ENCODE data around the gene EXOSC7.
"Not testable (repeated sequence)": the region's sequence is repeated elsewhere in the genome, so short reads cannot be mapped to it uniquely, and the experiment has no call there.

The EXOSC7 gene

GRCh38 chr3:44962621-44963393 is 13.2 kb upstream of the EXOSC7 start:
- DNase-seq, result no peak

DNA sequence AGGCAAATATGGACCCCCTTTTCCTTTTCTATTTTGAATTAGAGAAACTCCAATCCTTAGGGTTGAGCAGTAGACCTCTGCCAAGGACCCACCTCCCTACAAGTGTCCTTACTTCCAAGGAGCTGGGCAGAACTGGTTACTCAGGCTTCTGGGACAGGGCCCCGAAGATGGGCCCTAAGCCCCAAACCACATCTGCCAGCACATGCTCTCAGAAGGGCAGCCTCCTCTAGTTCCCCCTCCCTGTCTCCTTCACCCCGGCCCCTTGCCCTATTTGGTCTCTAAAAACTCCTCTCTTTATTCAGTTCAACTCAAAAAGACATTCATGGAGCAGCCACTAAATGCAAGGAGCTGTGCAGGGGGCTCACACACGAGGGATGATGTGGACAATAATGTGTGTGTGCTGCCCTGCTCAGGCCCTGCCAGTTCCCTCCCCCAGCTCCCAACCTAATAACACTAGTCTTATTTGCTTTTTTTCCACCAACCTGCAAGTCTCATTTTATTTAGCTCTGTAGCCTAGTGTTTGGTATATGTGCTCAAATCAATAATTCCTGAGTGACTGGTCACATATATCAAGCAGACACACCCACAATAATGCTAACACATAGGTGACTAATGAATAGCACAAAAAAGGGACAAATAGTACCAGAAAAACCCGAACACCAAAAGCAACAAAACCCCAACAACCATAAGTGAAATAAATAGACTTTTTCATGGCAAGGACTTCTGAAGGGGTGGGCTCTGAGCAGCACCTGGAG is 12.3 kb upstream of the EXOSC7 start:
- DNase-seq, result no peak

DNA sequence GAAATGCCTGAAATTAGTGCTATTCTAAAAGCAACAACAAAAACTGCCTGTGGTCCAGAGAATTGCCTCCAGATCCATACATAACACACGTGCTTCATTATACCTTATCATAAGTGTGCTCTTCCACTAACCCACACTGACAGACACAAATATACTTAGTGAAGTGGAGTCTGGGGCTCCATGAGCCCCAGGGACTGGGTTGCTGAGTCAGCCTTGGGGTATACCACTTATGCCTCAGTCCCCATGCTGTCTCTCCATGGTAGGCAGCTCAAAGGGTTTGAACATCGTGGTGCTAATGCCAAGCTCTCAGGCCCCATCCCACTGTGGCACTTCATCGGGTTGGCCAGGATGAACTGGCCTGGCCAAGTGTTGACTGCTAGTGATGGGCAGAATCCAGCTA is 10.9 kb upstream of the EXOSC7 start:
- DNase-seq, result no peak

GRCh38 chr3:44966795-44967278 is 9.2 kb upstream of the EXOSC7 start:
- DNase-seq, result no peak

DNA sequence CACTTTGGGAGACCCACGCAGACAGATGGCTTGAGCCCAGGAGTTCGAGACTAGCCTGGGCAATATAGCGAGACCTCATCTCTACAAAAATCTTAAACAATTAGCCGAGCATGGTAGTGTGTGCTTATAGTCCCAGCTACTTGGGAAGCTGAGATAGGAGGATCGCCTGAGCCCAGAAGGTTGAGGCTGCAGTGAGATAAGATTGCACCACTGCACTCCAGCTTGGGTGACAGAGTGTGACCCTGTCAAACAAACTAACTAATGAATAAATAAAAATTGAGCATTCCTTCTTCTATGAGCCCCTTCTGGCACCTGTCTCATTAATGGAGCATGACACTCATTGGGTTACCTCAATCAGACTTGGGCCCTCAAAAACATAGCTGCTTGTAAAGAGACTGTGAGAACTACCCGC is 7.6 kb upstream of the EXOSC7 start:
- DNase-seq, result no peak

DNA sequence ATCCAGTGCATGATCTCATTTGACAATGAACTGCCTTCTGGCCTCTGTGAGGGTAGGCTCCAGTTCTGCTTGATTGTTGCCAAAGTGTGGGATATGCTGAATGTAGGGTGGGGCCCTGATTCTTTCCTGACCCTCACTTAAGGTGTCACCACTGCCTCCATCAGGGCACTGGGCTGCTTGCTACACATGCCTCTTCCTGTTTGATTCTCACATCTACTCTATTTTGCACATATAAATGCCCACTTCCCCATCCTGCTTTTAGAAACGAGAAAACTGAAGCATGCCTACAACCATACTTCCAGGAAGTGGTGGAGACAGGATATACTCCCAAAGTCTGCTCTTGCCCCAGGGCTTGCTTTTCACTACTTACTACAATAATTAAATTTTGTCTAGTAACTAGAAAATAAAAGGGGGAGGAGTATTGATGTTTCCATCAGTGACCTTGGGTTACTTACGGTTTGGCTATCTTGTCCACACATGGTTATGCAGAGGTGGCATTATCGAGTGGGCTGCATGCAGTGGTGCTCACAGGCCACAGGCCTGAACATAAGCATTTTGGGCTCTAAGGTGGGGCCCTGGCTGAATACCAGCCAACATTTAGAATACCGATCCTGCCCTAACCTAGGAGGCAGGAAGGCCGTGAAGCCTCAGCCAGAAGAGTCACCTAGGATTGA is 6.8 kb upstream of the EXOSC7 start:
- no peak for DNase-seq

- DNase-seq, result no peak
These were observed 6.2 kb upstream of the EXOSC7 start for GRCh38 chr3:44969828-44970179.

DNA sequence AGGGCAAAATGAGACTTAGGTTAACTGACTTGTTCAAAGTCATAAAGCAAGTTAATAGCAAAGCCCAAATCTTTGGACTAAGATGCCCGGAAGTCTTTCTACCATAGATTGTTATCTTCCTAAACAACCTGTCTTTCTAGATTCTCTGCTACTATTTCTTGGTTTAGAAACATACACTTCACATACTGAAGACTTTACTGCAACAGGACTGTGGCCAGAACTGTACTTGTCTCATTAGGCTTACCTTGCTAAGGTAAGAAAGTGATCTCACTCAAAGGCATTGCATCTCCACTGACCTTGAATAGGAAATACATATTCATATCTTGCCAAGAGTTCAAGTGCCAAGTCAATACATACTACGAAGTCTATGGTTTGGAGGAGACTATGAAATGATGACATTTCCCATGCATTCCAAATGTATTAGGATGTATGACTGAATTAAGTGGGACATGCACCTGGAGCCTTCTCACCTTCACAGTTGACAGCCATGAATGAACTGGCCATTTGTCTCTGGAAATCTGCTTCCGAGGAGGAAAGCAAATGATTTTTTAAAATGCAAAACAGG is 5.0 kb upstream of the EXOSC7 start:
- DNase-seq, result no peak

- DNase-seq, result no peak
These were observed 1.6 kb upstream of the EXOSC7 start for GRCh38 chr3:44974416-44974815.

- no peak for DNase-seq
These were observed 5.2 kb downstream of the EXOSC7 start for GRCh38 chr3:44981220-44981619.

- DNase-seq, result peak in 1 of 2 experiments; percentile 21
These were observed 5.7 kb downstream of the EXOSC7 start for GRCh38 chr3:44981751-44982150.

DNA sequence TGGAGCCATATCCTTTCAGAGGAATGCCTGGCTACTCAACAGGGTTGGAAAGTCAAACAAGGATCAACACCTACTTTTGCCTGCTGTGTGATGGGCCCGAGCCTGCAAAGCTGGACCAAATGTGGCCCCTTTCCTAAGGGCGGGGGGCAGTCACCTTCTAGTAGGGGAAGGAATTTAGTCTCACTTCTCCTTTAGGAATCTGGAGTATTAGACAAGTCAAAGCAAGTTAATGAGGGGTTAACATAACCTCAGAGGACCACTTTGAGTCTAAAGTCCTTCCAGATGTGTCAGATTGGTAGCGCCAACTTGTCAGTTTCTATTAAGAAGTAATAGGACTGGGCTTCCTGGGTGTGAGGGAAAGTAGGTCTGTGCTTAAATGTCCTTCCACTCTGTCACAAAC is 6.8 kb downstream of the EXOSC7 start:
- DNase-seq, result no peak

GRCh38 chr3:44983484-44983941 is 7.5 kb downstream of the EXOSC7 start:
- no peak for DNase-seq

GRCh38 chr3:44984335-44984734 is 8.3 kb downstream of the EXOSC7 start:
- no peak for DNase-seq

GRCh38 chr3:44986330-44986729 is 10.3 kb downstream of the EXOSC7 start:
- DNase-seq, result not testable (repeated sequence)

GRCh38 chr3:44987332-44987731 is 11.3 kb downstream of the EXOSC7 start:
- DNase-seq, result no peak

DNA sequence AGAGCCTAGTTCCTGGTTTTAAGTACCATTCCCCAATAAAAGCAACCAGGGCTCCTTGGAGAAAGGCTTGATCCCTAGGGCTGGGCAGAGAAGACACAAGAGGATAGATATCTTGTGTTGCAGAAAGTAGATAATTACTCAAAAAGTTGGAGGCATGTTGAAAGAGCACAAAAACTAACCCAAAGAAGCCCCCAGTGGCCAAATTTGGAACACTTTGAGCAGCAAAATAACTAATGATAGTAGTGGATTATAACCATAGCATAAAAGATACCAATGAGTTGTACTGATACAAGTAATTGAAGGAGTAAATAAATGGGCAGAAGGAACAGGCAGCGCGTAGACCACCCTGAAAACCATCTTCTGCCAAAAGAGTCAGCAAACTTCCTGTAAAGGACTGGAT is 12.0 kb downstream of the EXOSC7 start:
- no peak for DNase-seq

GRCh38 chr3:44989141-44989540 is 13.1 kb downstream of the EXOSC7 start:
- no peak for DNase-seq

DNA sequence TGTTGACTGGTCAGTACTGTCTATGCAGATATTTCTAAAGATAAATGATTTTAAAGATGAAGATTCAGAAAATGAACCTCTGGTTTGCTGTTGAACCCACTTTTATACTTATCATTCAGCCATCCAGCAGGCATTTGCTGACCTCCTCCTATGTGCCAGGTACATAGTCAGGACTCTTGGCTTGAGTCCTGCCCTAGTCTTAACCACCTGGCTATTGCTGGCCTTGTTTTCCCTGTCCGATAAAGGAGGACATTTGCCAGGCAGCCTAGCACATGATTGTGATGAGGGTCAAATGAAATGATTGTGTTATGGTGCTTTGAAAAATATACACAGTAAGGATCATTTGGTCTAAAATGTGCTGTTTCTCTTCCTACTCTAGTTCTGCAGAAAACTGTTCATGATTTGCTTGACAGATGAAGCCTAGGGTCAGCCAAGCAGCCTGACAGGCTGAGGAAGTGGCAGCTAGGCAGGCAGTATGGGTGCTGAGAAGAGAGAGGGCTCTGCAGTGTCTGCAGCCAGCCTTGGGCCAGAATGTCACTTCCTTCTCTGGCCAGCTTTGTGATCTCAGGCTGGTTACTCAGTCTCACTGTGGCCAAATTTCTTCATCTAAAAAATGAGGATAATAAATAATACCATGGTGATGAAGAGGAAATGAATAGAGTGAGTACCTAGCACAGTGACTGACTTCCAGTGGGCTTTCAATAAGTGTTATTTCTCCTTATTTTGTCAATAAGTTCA is 13.8 kb downstream of the EXOSC7 start:
- no peak for DNase-seq

DNA sequence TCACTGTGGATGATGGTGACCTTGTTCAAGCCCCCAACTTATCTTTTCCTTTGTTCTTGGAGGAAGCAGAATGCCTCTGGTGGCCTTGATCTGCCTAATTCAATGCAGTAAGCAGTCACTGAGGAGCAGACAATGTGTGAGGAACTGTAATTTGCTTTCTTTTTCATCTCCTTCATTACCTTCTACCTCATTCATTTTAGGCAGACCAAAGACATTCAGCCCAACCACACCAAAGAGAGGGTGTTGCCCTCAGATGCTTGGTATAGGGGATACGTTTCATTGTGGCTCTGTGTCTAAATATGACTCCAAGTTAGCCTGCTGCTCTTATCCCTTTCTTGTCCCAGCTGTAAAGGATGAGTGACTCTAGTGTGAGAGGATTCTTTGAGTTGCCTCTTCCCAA is 15.3 kb downstream of the EXOSC7 start:
- DNase-seq, result no peak

DNA sequence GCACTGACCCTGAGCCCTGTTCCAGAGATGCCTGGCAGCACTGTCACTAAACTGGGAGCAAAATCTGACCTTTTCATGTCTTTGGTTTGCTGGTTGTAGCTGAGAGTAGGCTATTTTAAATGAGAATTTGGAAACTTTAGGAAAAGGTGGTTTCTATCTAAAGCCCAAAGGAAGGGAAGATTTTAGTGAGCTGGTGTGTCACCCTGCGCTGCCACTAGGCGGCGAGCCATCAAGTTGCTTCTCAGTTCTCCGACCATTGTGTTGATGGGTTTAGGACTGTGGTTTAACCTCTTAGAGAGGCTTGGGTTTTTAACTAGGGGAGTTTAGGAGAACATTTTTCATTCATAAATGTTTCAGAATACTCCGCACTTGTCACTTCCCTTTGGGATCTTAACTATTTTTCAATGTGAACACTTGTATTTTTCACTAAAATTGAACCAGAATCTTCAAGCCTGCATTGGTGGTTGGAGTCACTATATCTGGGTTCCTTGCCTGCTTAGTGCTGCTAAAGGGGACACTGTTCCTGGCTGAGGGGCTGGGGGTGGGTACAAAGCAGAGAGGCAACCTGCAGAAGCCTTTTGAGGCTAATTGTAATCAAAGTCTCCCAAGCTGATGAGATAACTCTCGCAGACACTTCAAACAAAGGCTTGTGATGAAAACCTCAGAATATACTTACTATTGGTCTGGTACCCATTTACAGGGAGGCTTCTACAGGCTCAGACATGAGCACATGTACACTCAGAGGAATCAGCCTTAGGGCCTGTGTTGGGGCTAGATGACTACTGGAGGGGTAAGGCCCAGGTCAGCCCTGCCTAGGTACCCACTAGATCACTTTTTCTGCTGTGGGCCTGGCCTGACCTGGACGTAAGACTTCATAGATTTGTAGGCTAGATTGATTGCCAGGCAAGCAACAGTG is 16.8 kb downstream of the EXOSC7 start:
- no peak for DNase-seq

Data from stimulated activated CD4-positive, alpha-beta T cell treated with anti-CD3 and anti-CD28 coated beads, Interleukin-4, amount 100 ng/mL, for 4 hours (primary cell).